HG03039 (cell line): ENCODE results near the gene LRMDA.
"Not testable (repeated sequence)": the region's sequence is repeated elsewhere in the genome, so short reads cannot be mapped to it uniquely, and the experiment has no call there.

Experiments
- ATAC-seq: cut with Tn5 transposase; IDR thresholded peaks from one replicate; pipeline ENCODE4 v1.9.1; 2021; ENCODE audit warnings: mild to moderate bottlenecking, moderate library complexity; ENCODE audit not compliant: unreplicated experiment

Gene LRMDA

DNA sequence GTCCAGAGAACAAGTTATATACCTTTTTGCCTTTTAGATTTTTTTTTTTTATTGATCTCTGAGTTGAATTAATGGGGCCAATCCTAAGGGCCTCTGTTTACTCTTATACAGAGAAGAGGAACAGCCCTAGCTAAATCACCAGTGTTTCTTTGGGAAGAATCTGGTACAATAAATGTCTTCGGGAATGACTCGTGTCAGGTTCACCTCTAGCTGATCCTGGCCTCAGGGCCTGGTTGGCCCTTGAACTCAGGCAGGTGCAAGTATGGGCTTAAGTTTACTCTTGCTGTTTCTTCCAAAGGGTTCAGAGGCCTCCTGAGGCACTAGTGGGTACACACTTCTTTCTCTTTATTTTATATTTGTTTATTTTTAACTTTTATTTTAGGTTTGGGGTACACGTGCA, 71.0 kb downstream of the LRMDA start:
- no peak for ATAC-seq

GRCh38 chr10:75502838-75503237, 71.4 kb downstream of the LRMDA start:
- no peak for ATAC-seq

GRCh38 chr10:75505293-75505692, 73.9 kb downstream of the LRMDA start:
- no peak for ATAC-seq

- peak; percentile 62 for ATAC-seq
Measured at GRCh38 chr10:75505840-75506506, 74.5 kb downstream of the LRMDA start.

- ATAC-seq, result no peak
Measured at GRCh38 chr10:75506930-75507329, 75.5 kb downstream of the LRMDA start.

- ATAC-seq, result no peak
Measured at GRCh38 chr10:75507469-75507868, 76.0 kb downstream of the LRMDA start.

GRCh38 chr10:75508239-75508813, 76.9 kb downstream of the LRMDA start:
- no peak for ATAC-seq

DNA sequence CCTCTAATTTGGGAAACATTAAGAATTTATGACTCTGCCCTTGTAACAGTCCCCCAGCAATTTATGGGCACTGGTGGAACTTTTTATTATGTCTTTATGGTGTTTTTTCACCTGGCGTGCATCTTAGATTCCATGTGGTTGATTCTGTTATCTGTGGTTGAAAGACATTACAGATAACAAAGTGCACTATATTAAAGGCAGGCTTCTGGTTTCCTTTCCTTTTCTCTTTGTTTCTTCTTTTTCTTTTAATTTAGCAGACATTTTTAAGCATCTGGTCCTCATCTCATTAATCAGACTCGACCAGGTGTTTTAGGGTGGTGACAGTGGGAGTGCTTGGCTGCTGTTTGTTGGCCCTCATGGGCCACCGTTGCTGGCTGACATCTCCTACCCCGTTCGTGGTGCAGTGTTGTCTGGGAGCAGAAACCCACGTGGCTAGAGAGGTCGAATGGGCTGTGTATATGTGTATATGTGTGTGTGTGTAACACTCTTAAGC, 77.4 kb downstream of the LRMDA start:
- no peak for ATAC-seq

GRCh38 chr10:75509706-75510105, 78.3 kb downstream of the LRMDA start:
- no peak for ATAC-seq

- ATAC-seq, result no peak
Measured at GRCh38 chr10:75511011-75511410, 79.6 kb downstream of the LRMDA start.

DNA sequence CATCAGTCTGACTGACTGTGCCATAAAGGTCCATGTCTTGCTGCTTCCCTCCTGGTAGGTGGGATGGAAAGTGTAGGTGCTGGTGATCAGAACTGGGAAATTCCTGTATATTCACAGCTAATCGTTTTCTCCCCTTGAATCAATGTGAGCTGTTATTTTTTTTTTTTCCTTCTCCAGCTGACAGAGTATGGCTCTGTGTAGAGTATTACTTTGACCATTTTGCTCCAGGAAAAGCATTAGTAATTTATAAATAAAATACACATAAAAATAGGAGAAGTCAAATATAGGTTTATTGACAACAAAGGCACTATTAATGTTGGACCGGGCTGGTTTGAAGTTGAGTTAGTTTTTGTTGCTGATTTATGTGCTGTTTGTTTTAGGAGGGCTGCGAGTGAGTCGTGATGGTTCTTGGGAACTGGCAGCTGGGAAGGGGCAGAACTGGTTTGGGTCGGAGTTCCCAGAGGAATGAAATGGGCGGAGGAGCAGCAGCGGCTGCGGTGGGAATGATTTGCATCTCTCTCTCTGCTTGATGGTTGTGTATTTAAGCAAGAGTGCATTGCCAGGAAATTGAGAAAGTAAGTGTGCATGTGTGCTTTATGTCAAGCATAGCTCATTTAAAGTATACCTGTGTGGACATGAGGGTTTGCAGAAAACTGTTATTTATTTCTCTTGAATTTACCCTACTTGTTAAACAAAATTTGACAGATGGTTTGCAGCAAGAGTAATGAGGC, 80.9 kb downstream of the LRMDA start:
- no peak for ATAC-seq

DNA sequence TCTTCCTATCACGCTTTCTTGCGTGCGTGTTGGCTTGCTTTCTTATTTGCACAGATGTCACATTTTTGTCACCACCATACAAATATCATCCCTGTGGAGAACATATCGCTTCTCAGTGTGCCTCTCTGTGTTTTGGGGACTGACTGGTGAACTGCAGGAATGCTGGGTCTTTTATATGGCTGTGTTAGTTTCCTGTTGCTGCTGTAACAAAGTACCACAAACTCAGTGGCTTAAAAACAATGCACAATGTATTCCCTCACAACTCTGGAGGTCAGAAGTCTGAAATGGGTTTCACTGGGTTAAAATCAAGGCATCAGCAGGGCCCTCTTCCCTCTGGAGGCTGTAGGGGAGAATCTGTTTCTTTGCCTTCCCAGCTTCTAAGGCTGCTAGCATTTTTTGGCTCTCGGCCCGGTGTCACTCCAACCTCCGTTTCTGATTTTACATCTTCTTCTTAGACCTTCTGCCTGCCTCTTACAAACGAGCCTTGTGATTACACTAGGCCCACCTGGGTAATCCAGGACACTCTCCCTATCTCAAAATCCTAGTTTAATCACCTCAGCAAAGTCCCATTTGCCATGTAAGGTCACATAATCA, 82.0 kb downstream of the LRMDA start:
- no peak for ATAC-seq

DNA sequence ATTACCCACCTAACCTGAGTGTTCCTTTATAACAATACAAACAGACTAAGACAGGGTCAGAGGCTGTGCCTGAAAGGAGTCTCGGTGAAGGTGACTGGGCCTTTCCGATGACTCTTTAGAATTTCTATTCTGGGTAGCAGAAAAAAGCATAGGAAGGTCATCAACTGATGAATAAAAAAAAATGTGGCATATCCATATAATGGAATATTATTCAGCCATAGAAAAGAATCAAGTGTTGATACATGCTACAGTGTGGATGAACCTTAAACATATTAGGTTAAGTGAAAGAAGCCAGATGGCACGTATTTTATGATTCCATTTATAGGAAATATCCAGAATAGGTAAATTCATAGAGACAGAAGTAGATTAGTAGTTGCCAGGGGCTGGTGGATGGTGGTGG, 83.4 kb downstream of the LRMDA start:
- ATAC-seq, result no peak

DNA sequence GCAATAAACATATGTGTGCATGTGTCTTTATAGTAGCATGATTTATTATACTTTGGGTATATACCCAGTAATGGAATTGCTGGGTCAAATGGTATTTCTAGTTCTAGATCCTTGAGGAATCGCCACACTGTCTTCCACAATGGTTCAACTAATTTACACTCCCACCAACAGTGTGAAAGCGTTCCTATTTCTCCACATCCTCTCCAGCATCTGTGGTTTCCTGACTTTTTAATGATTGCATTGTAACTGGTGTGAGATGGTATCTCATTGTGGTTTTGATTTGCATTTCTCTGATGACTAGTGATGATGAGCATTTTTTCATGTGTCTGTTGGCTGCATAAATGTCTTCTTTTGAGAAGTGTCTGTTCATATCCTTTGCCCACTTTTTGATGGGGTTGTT, 84.7 kb downstream of the LRMDA start:
- ATAC-seq, result not testable (repeated sequence)

GRCh38 chr10:75519213-75519612, 87.8 kb downstream of the LRMDA start:
- not testable (repeated sequence) for ATAC-seq

DNA sequence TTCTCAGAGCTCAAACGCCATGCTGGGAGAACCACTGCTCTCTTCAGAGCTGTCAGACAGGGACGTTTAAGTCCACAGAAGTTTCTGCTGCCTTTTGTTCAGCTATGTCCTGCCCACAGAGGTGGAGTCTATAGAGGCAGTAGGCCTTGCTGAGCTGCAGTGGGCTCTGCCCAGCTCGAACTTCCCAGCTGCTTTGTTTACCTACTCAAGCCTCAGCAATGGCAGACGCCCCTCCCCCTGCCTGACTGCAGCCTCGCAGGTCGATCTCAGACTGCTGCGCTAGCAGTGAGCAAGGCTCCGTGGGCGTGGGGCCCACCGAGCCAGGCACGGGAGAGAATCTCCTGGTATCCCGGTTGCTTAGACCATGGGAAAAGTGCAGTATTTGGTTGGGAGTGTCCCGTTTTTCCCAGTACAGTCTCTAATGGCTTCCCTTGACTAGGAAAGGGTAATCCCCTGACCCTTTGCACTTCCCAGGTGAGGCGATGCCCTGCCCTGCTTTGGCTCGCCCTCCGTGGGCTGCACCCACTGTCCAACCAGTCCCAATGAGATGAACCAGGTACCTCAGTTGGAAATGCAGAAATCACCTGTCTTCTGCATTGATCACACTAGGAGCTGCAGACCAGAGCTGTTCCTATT, 89.9 kb downstream of the LRMDA start:
- ATAC-seq, result not testable (repeated sequence)

- ATAC-seq, result no peak
Measured at GRCh38 chr10:75525067-75525466, 93.6 kb downstream of the LRMDA start.

GRCh38 chr10:75525646-75526045, 94.2 kb downstream of the LRMDA start:
- no peak for ATAC-seq

DNA sequence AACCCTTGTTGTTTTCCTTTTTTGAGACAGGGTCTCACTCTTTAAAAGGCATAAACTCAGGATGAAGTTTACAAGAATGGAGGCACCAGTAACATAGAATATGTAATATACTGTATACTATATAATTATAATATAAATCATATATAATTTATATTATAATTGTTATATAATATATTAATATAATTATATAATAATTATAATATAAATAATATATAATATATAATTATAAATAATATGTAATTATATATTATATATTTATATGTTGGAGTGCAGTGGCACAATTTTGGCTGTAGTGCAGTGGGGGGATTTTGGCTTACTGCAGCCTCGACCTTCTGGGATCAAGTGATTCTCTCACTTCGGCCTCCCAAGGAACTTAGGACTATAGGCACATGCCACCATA, 96.1 kb downstream of the LRMDA start:
- no peak for ATAC-seq

DNA sequence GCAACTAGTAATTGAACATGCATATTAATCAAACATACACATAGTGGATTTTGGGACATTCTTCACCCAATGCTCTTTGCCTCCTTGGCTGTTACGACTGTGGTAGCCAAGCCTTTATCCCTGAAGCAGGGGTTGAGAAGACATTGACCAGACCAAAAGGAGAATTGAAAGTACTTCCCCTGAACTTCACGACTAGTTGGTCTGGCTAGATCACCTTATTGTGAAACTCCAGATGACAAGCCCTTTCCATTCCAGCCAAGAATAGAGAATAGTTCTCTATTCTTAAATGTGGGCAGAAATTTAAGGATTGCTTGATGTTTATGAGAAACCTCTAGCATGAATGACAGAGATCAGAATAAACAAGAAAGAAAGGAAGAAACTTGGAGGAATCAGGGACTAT, 97.0 kb downstream of the LRMDA start:
- no peak for ATAC-seq

DNA sequence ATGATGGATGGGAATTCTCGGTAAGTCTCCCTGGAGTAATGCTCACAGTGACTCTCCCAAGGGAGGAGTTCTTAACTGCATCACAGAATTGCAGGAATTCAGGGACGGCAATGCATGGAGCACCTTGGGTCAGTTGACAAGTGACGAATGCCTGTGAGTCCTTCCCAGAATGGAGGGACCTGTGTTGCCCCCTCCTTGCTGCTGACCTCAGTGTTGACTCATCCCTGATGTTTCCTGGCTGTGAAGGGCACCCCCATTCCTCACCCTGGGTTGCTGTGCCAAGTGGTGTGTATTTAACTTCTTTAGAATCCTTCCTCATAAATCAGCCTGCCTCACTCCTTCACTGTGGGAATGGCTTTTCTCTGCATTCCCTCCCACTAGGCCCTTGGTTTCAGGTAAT, 98.9 kb downstream of the LRMDA start:
- ATAC-seq, result no peak
